Keratinocyte (primary cell): ENCODE results near the gene UNC79.

ENCODE experiments used
- EZH2 ChIP-seq: IDR thresholded peaks from one replicate; pipeline ENCODE4 v1.6.1; 2012; ENCODE audit warnings: inconsistent platforms, mild to moderate bottlenecking, low read length, moderate library complexity
- TF ChIP-seq, protein P1 (sequence below), 3 experiments: IDR thresholded peaks in 1 of 3; conservative IDR thresholded peaks in 1 of 3; optimal IDR thresholded peaks in 1 of 3; 2 replicates in 2 of 3; 3 replicates in 1 of 3; pipeline versions ENCODE3 to v1.5.1; 2011; ENCODE audit warnings: low read length in 3 of 3, mild to moderate bottlenecking in 3 of 3, moderate library complexity in 2 of 3, control low read depth in 1 of 3, inconsistent platforms in 1 of 3; ENCODE audit not compliant: insufficient read depth in 2 of 3; ENCODE audit errors: extremely low read depth in 1 of 3

DNA sequence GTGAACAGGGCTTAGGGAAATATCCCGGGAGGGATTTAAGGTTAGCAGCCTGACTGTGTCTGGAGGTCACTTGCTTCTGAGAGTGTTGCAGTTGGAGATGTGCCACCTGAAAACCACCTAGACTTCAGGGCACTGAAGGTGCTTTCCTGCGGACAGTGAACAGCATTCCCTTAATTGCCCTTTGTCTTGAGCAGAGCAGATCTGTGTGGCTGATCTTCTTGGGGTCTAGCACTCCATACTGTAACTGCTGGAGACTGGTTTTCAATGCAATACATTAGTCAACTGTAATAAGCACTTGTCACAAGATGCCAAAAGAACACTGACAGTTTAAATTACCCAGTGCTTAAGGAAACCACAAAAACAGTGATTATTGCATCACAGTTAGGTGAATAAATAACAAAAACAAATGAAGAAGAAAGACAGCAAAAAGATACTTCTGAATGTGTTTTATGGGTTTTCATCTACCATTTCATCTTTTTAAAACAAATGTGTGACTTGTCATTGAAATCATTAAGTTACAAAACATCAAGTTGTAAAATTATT, 245.7 kb downstream of the UNC79 start:
- TF ChIP-seq EZH2: no peak
- TF ChIP-seq, protein P1, sequence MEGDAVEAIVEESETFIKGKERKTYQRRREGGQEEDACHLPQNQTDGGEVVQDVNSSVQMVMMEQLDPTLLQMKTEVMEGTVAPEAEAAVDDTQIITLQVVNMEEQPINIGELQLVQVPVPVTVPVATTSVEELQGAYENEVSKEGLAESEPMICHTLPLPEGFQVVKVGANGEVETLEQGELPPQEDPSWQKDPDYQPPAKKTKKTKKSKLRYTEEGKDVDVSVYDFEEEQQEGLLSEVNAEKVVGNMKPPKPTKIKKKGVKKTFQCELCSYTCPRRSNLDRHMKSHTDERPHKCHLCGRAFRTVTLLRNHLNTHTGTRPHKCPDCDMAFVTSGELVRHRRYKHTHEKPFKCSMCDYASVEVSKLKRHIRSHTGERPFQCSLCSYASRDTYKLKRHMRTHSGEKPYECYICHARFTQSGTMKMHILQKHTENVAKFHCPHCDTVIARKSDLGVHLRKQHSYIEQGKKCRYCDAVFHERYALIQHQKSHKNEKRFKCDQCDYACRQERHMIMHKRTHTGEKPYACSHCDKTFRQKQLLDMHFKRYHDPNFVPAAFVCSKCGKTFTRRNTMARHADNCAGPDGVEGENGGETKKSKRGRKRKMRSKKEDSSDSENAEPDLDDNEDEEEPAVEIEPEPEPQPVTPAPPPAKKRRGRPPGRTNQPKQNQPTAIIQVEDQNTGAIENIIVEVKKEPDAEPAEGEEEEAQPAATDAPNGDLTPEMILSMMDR (optimal IDR thresholded peaks at IDR 0.05 in 1 of 3, IDR thresholded peaks at IDR 0.05 in 1 of 3, conservative IDR thresholded peaks at IDR 0.05 in 1 of 3; ENCODE audit: extremely low read depth in 1 of 3, insufficient read depth in 2 of 3, low read length in 3 of 3): no peak
